ENCODE measurements around the gene KLHL22. TPM values are rescaled to one million over a fixed set of nuclear protein-coding genes. Genes with fewer than 3 reads are reported as not detected.
"Not testable (repeated sequence)": the region's sequence is repeated elsewhere in the genome, so short reads cannot be mapped to it uniquely, and the experiment has no call there.

KLHL22 gene
- total and polyA plus RNA-seq, 2 of the 13 experiments (the other 11 are each of a cell fraction or from before 2014, with no cell fraction given), result 10.9 to 14.8 TPM

GRCh38 chr22:20494978-20495860, at the start of gene KLHL22 (continued):
- no peak for TF ChIP-seq ZNF235 (CRISPR knock-in tag; IDR thresholded peaks at IDR 0.05; ENCODE audit: borderline replicate concordance)
- TF ChIP-seq KDM4B (CRISPR knock-in tag; IDR thresholded peaks at IDR 0.05), result no peak
- TF ChIP-seq TAF1 (CRISPR knock-in tag; IDR thresholded peaks at IDR 0.05), result peak; percentile 18; the same call in 1 of the 2 replicates
- peak; percentile 20; the same call in 1 of the 2 replicates for TF ChIP-seq CREBL2 (CRISPR knock-in tag; IDR thresholded peaks at IDR 0.05; ENCODE audit: borderline replicate concordance)
- TF ChIP-seq ZFY (CRISPR knock-in tag; IDR thresholded peaks at IDR 0.05), result peak; percentile 87
- TF ChIP-seq GATA4 (IDR thresholded peaks at IDR 0.05; ENCODE audit: borderline replicate concordance, low read depth), result 0 out of 2 replicates have a peak, but pooled peaks have one; percentile 7
- TF ChIP-seq PHF8 (CRISPR knock-in tag; IDR thresholded peaks at IDR 0.05), result peak; percentile 70; the same call in 1 of the 2 replicates
- peak; percentile 35; the same call in 1 of the 2 replicates for TF ChIP-seq ZGPAT (CRISPR knock-in tag; IDR thresholded peaks at IDR 0.05)
- 0 out of 2 replicates have a peak, but pooled peaks have one; percentile 32 for TF ChIP-seq CENPT (CRISPR knock-in tag; IDR thresholded peaks at IDR 0.05; ENCODE audit: low read depth)
- no peak for TF ChIP-seq ZBTB21 (CRISPR knock-in tag; IDR thresholded peaks at IDR 0.05)
- peak; percentile 24; the same call in 1 of the 2 replicates for TF ChIP-seq RAD21 (CRISPR knock-in tag; IDR thresholded peaks at IDR 0.05)
- no peak for TF ChIP-seq ZNF263 (CRISPR knock-in tag; IDR thresholded peaks at IDR 0.05)
- peak; percentile 18; the same call in 1 of the 2 replicates for TF ChIP-seq ZNF547 (CRISPR knock-in tag; IDR thresholded peaks at IDR 0.05)
- TF ChIP-seq HES4 (CRISPR knock-in tag; IDR thresholded peaks at IDR 0.05; ENCODE audit: borderline replicate concordance), result peak; percentile 29; the same call in 1 of the 2 replicates
- peak; percentile 59 for TF ChIP-seq AGO2 (optimal IDR thresholded peaks at IDR 0.05; ENCODE audit: low read depth, low read length)
- peak; percentile 0; the same call in 1 of the 2 replicates for TF ChIP-seq ZNF777 (CRISPR knock-in tag; IDR thresholded peaks at IDR 0.05)

GRCh38 chr22:20545318-20545634, 49.7 kb upstream of the KLHL22 start:
- 97% methylated on average over 3 of the region's 3 CpGs for WGBS (ENCODE audit: low lambda C conversion rate)
- in situ Hi-C loops (cut with HindIII; ENCODE audit: extremely low pct_ligation_motif_present, low pct_unique_long_range_greater_than_20kb); H3K27me3 ChIP-seq (ENCODE audit: control insufficient read depth in 1 of 2, insufficient read depth in 2 of 2, low read length in 2 of 2); intact Hi-C loops (cut with micrococcal nuclease; ENCODE audit: unreplicated experiment); CTCF ChIA-PET (ENCODE audit: low intra/inter-chr PET ratio, low total read pairs); H3K9me3 ChIP-seq (ENCODE audit: low read length); ATAC-seq; H2AFZ ChIP-seq (ENCODE audit: low read length); DNase-seq (ENCODE audit: low spot score); POLR2A ChIA-PET; H3K4me2 ChIP-seq (ENCODE audit: low read depth, low read length); H3K4me1 ChIP-seq (ENCODE audit: insufficient read depth, low read length); H3K27ac ChIP-seq (ENCODE audit: extremely low read length, insufficient read depth, low read length); H3K4me3 ChIP-seq (replicated peaks in 1 of 3; ENCODE audit: insufficient read depth in 1 of 3, low read depth in 2 of 3, low read length in 3 of 3); FAIRE-seq; H3K9ac ChIP-seq (ENCODE audit: insufficient read depth, low read depth, low read length); BruUV-seq (replicated peaks): not testable (repeated sequence)
- Histone ChIP-seq H4K20me1 (ENCODE audit: insufficient read depth, low read length) (peaks cover 10% of the 10 kb centered on the region; the same call in 1 of the 2 replicates), H3K36me3 (replicated peaks in 1 of 2; ENCODE audit: control insufficient read depth in 1 of 2, insufficient read depth in 2 of 2, low read length in 2 of 2) (peaks cover 4 to 45% of the 10 kb centered on the region in 2 experiments), H3K79me2 (ENCODE audit: insufficient read depth, low read length) (peaks cover 35% of the 10 kb centered on the region)

Measured in HepG2 (cell line).